BE2C (cell line): ENCODE data around the gene BABAM2.

Experiments
- DNase-seq: peaks from one replicate; pipeline ENCODE4 v3.0.0-alpha.2; 2020
- H3K27me3 ChIP-seq: fragments of 250-450 bp; sonication (Bioruptor Pico); 2 replicates; pipeline ENCODE4 v1.5.1; 2020; ENCODE audit warnings: mild to moderate bottlenecking
- H3K36me3 ChIP-seq: fragments of 250-450 bp; sonication (Bioruptor Pico); 2 replicates; pipeline ENCODE4 v1.5.1; 2020; ENCODE audit warnings: mild to moderate bottlenecking
- H3K4me1 ChIP-seq: fragments of 250-450 bp; sonication (Bioruptor Pico); 2 replicates; pipeline ENCODE4 v1.5.1; 2020
- H3K4me3 ChIP-seq: 2 replicates; pipeline ENCODE4 v1.5.1; 2011; ENCODE audit warnings: low read depth, low read length
- H3K9me3 ChIP-seq: fragments of 250-450 bp; sonication (Bioruptor Pico); 2 replicates; pipeline ENCODE4 v1.5.1; 2020
- TF ChIP-seq, protein P1 (sequence below): IDR thresholded peaks from 2 replicates; pipeline ENCODE4 v1.5.1; 2012; ENCODE audit warnings: mild to moderate bottlenecking, low read depth, low read length

The BABAM2 gene

DNA sequence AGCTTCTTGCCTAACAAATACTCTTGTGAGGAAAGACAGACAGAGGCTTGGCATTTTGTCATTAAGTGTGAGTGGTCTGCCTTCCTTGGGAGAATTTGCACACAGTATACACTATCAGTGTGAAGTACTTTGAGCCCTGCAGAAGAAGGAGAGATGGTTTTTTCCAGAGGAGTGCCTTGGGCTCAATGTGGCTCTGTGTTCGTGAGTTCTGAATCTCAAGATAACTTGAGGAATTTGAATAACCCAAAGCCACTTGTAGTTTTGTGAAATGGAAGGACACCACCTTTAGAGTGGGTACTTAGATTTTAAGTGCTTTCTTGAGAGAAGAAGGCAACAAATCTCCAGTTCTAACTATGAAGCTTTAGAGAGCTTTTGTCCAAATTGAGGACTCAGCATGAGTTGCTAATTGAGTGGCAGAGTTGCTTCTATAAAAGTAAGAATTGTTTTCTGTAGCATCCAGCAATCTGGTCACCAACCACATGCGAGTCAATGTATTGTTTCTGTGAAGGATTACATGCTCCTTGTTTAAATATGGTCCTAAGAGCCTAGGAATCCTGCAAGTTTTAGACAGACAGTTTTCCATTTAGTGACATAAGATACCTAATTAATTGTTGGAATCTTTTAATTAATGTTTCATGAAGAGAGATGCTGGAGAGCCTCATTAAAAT, 68.3 kb downstream of the BABAM2 start:
- TF ChIP-seq, protein P1, sequence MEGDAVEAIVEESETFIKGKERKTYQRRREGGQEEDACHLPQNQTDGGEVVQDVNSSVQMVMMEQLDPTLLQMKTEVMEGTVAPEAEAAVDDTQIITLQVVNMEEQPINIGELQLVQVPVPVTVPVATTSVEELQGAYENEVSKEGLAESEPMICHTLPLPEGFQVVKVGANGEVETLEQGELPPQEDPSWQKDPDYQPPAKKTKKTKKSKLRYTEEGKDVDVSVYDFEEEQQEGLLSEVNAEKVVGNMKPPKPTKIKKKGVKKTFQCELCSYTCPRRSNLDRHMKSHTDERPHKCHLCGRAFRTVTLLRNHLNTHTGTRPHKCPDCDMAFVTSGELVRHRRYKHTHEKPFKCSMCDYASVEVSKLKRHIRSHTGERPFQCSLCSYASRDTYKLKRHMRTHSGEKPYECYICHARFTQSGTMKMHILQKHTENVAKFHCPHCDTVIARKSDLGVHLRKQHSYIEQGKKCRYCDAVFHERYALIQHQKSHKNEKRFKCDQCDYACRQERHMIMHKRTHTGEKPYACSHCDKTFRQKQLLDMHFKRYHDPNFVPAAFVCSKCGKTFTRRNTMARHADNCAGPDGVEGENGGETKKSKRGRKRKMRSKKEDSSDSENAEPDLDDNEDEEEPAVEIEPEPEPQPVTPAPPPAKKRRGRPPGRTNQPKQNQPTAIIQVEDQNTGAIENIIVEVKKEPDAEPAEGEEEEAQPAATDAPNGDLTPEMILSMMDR: no peak
- H3K4me1 ChIP-seq: peaks cover 20% of the 10 kb centered on the region
- H3K4me3 ChIP-seq: no peak overlapping the region
- DNase-seq: no peak
- no peaks in the 10 kb centered on the region for H3K36me3 ChIP-seq
- H3K27me3 ChIP-seq: no peaks in the 10 kb centered on the region
- no peaks in the 10 kb centered on the region for H3K9me3 ChIP-seq

DNA sequence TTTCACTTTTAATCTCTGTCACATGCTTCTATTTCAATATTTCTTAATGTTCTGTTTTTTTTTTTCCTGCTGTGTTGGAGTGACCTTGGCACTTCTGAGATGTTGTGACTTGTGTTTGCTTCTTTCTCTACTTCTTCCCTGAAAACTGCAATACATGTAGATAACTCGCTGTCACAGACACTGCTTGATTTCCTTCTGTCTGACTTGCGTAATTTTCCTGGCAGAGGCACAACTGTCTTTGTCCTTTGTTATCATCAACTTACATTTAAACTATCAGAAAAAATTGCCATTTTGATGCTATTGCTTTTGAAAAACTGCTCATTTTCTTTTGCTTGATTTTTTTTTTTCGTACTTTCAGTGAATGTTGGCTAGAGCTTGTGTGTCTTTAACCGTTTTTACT, 69.0 kb downstream of the BABAM2 start:
- no peaks in the 10 kb centered on the region for H3K27me3 ChIP-seq
- no peak for DNase-seq
- TF ChIP-seq, protein P1: no peak
- no peaks in the 10 kb centered on the region for H3K9me3 ChIP-seq
- H3K4me1 ChIP-seq: peaks cover 14% of the 10 kb centered on the region
- H3K36me3 ChIP-seq: no peaks in the 10 kb centered on the region
- H3K4me3 ChIP-seq: no peak overlapping the region

DNA sequence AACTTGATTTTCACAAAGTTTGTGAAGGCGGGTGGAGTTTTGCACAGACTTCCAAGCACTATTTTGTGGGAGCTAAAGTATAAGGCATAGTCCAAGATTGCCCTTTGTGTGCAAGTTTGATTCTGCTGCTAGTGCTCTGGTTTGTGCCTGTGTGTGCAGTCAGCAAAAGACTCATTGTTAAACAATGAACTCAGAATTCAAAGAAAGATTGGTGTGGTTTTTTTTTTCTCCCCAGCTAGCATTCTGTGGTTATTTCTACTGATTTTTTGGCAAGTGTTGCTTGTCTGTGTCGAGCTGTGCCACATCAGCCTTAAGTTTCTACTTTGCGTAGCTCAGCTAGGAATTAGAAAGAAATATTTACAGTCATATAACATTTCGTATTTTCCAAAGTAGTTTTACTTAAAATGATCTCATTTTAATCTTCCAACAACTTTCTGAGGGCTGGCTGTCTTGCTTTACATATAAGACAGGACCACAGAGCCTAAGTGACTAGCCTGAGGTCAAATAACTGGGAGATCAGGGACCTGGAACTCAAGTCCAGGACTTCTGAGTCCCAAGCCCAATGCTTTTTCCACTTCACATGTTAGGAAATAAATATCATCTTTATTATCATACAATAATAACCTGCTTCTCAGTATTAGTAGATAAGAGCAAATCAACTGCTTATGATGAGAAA, 69.8 kb downstream of the BABAM2 start:
- H3K4me1 ChIP-seq: peaks cover 8% of the 10 kb centered on the region
- no peak overlapping the region for H3K4me3 ChIP-seq
- no peak for DNase-seq

DNA sequence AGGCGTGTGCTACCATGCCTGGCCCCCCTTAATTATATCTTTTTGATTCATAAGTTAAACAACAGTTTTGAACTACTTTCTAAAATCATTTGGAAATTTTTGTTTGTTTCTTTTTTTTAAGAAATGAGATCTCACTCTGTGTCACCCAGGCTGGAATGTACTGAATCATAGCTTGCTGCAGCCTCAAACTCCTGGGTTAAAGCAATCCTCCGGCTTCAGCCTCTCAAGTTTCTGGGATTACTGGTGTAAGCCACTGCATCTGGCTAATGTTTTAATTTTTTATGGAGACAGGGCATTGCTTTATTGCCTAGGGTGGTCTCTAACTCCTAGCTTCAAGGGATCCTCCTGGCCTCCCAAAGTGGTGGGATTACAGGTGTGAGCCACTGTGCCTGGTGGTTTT, 71.5 kb downstream of the BABAM2 start:
- no peak for DNase-seq
- Histone ChIP-seq H3K4me3 (no peak overlapping the region), H3K36me3 (no peaks in the 10 kb centered on the region), H3K27me3 (no peaks in the 10 kb centered on the region), H3K9me3 (no peaks in the 10 kb centered on the region), H3K4me1 (peaks cover 8% of the 10 kb centered on the region)
- TF ChIP-seq, protein P1: no peak

More for the DNA sequence above, 69.8 kb downstream of the BABAM2 start:
- H3K9me3 ChIP-seq: no peaks in the 10 kb centered on the region
- TF ChIP-seq, protein P1: no peak
- no peaks in the 10 kb centered on the region for H3K27me3 ChIP-seq
- no peaks in the 10 kb centered on the region for H3K36me3 ChIP-seq

DNA sequence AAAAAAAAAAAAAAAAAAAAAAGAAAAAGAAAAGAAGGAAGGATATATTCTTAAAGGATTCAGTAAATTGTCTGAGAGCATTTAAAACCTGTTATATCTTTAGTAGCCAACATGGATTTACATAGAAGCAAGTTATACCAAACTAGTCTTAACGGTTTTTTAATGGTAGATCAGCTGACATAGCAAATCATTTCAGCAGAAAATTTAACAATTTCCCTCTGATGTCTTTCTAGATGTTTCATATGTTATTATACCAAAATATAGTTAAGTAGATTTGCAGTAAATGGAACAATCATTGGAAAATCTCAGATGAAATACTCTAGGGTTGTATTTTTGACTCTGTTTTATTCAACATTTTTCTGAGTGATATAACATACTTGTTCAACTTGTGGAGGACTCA, 72.9 kb downstream of the BABAM2 start:
- TF ChIP-seq, protein P1: no peak
- peaks cover 3% of the 10 kb centered on the region for H3K9me3 ChIP-seq
- peaks cover 12% of the 10 kb centered on the region for H3K4me1 ChIP-seq
- no peaks in the 10 kb centered on the region for H3K36me3 ChIP-seq
- no peak for DNase-seq
- H3K27me3 ChIP-seq: no peaks in the 10 kb centered on the region
- no peak overlapping the region for H3K4me3 ChIP-seq

DNA sequence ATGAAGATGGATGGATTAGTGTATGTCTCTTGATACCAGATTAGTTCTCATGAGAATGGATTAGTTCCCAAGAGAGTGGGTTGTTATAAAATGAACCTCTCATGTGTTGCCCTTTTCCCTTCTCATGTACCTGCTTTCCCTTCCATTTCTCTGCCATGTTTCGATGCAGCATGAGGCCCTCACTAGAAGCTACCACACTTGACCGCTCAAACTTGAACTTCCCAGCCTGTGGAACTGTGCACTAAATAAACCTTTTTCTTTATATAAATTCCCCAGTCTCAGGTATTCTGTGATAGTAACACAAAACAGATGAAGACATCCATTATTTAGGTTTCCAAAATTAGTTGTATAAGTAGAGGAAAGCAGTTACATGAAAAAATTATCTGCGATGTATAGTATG, 73.5 kb downstream of the BABAM2 start:
- H3K9me3 ChIP-seq: peaks cover 5% of the 10 kb centered on the region
- H3K36me3 ChIP-seq: no peaks in the 10 kb centered on the region
- H3K4me1 ChIP-seq: peaks cover 6% of the 10 kb centered on the region
- DNase-seq: no peak
- H3K4me3 ChIP-seq: no peak overlapping the region
- H3K27me3 ChIP-seq: no peaks in the 10 kb centered on the region
- TF ChIP-seq, protein P1: no peak
